Stimulated activated memory B cell treated with anti-CD40 and anti-IgM and Interleukin-4, amounts not matched to agents 10 μg/mL and 1 μg/mL and 100 μg/mL, for 72 hours (primary cell): ENCODE data around the gene NGEF.

Source experiments
- ATAC-seq: fragments of 150-1000 bp; cut with Tn5 transposase; 2 replicates; pipeline ENCODE4 v1.10.0; 2021
- H3K27ac Mint-ChIP-seq: one replicate; pipeline ENCODE4 v1.8.0; 2022; ENCODE audit warnings: mild to moderate bottlenecking, mixed read lengths
- H3K27me3 Mint-ChIP-seq: one replicate; pipeline ENCODE4 v1.8.0; 2022; ENCODE audit warnings: mixed read lengths
- H3K36me3 Mint-ChIP-seq: one replicate; pipeline ENCODE4 v1.8.0; 2022; ENCODE audit warnings: mixed read lengths
- H3K4me1 Mint-ChIP-seq: one replicate; pipeline ENCODE4 v1.8.0; 2022; ENCODE audit warnings: mixed read lengths
- H3K4me3 Mint-ChIP-seq: one replicate; pipeline ENCODE4 v1.8.0; 2022; ENCODE audit warnings: mild to moderate bottlenecking, moderate library complexity, mixed read lengths
- H3K9me3 Mint-ChIP-seq: one replicate; pipeline ENCODE4 v1.8.0; 2022; ENCODE audit warnings: mixed read lengths

The NGEF gene

GRCh38 chr2:232957657-232958090, 55.4 kb downstream of the NGEF start:
- peaks cover 3% of the 10 kb centered on the region for H3K9me3 Mint-ChIP-seq
- H3K27ac Mint-ChIP-seq = peak overlapping the region; percentile 6
- peak; percentile 18 for ATAC-seq
- H3K4me3 Mint-ChIP-seq = no peak overlapping the region
- H3K27me3 Mint-ChIP-seq = no peaks in the 10 kb centered on the region
- peaks cover 48% of the 10 kb centered on the region for H3K4me1 Mint-ChIP-seq
- peaks cover 4% of the 10 kb centered on the region for H3K36me3 Mint-ChIP-seq

GRCh38 chr2:232955856-232956255, 57.2 kb downstream of the NGEF start:
- Mint-ChIP-seq H3K4me1 (peaks cover 48% of the 10 kb centered on the region), H3K27me3 (no peaks in the 10 kb centered on the region), H3K9me3 (peaks cover 3% of the 10 kb centered on the region), H3K27ac (peak overlapping the region; percentile 73), H3K4me3 (peak overlapping the region; percentile 16), H3K36me3 (peaks cover 4% of the 10 kb centered on the region)
- peak; percentile 92 for ATAC-seq

- Mint-ChIP-seq H3K9me3 (peaks cover 3% of the 10 kb centered on the region), H3K27ac (peak overlapping the region; percentile 73), H3K4me1 (peaks cover 48% of the 10 kb centered on the region), H3K36me3 (peaks cover 4% of the 10 kb centered on the region), H3K27me3 (no peaks in the 10 kb centered on the region), H3K4me3 (no peak overlapping the region)
- no peak for ATAC-seq
These were observed 58.4 kb downstream of the NGEF start for GRCh38 chr2:232954691-232955090.

- Mint-ChIP-seq H3K27me3 (no peaks in the 10 kb centered on the region), H3K9me3 (no peaks in the 10 kb centered on the region), H3K4me3 (no peak overlapping the region), H3K36me3 (no peaks in the 10 kb centered on the region), H3K4me1 (peaks cover 28% of the 10 kb centered on the region), H3K27ac (no peak overlapping the region)
- ATAC-seq = no peak
These were observed 61.2 kb downstream of the NGEF start for GRCh38 chr2:232951891-232952290.

GRCh38 chr2:232951181-232951580, 61.9 kb downstream of the NGEF start:
- H3K9me3 Mint-ChIP-seq = no peaks in the 10 kb centered on the region
- H3K4me1 Mint-ChIP-seq = peaks cover 22% of the 10 kb centered on the region
- H3K36me3 Mint-ChIP-seq = no peaks in the 10 kb centered on the region
- H3K4me3 Mint-ChIP-seq = no peak overlapping the region
- no peaks in the 10 kb centered on the region for H3K27me3 Mint-ChIP-seq
- no peak for ATAC-seq
- H3K27ac Mint-ChIP-seq = no peak overlapping the region

- Mint-ChIP-seq H3K4me1 (peaks cover 18% of the 10 kb centered on the region), H3K9me3 (no peaks in the 10 kb centered on the region), H3K36me3 (no peaks in the 10 kb centered on the region), H3K27ac (no peak overlapping the region), H3K4me3 (no peak overlapping the region), H3K27me3 (no peaks in the 10 kb centered on the region)
- no peak for ATAC-seq
These were observed 62.3 kb downstream of the NGEF start for GRCh38 chr2:232950751-232951150.

GRCh38 chr2:232949016-232949415, 64.0 kb downstream of the NGEF start:
- peaks cover under 1% of the 10 kb centered on the region for H3K4me1 Mint-ChIP-seq
- no peak for ATAC-seq
- no peak overlapping the region for H3K4me3 Mint-ChIP-seq
- H3K9me3 Mint-ChIP-seq = no peaks in the 10 kb centered on the region
- no peaks in the 10 kb centered on the region for H3K27me3 Mint-ChIP-seq
- no peaks in the 10 kb centered on the region for H3K36me3 Mint-ChIP-seq
- H3K27ac Mint-ChIP-seq = no peak overlapping the region

- peak overlapping the region; percentile 32 for H3K27ac Mint-ChIP-seq
- H3K9me3 Mint-ChIP-seq = no peaks in the 10 kb centered on the region
- peak; percentile 53 for ATAC-seq
These were observed 70.2 kb downstream of the NGEF start for GRCh38 chr2:232942831-232943230.

GRCh38 chr2:232941912-232942594, 71.0 kb downstream of the NGEF start:
- no peak for ATAC-seq
- Mint-ChIP-seq H3K9me3 (no peaks in the 10 kb centered on the region), H3K36me3 (no peaks in the 10 kb centered on the region), H3K4me3 (no peak overlapping the region), H3K4me1 (peaks cover 11% of the 10 kb centered on the region), H3K27me3 (peaks cover 12% of the 10 kb centered on the region), H3K27ac (no peak overlapping the region)

More at GRCh38 chr2:232942831-232943230, 70.2 kb downstream of the NGEF start:
- Mint-ChIP-seq H3K4me1 (peaks cover 11% of the 10 kb centered on the region), H3K27me3 (peaks cover 12% of the 10 kb centered on the region), H3K36me3 (no peaks in the 10 kb centered on the region), H3K4me3 (no peak overlapping the region)

- no peak for ATAC-seq
- Mint-ChIP-seq H3K4me3 (no peak overlapping the region), H3K27ac (no peak overlapping the region), H3K36me3 (no peaks in the 10 kb centered on the region), H3K4me1 (peaks cover 11% of the 10 kb centered on the region), H3K9me3 (no peaks in the 10 kb centered on the region), H3K27me3 (peaks cover 12% of the 10 kb centered on the region)
These were observed 71.7 kb downstream of the NGEF start for GRCh38 chr2:232941400-232941799.

- Mint-ChIP-seq H3K27ac (no peak overlapping the region), H3K4me3 (no peak overlapping the region)
These were observed 72.3 kb downstream of the NGEF start for GRCh38 chr2:232940724-232941123.

GRCh38 chr2:232937278-232937906, 75.7 kb downstream of the NGEF start:
- Mint-ChIP-seq H3K27ac (no peak overlapping the region), H3K4me3 (no peak overlapping the region), H3K27me3 (peaks cover 22% of the 10 kb centered on the region), H3K4me1 (peaks cover 8% of the 10 kb centered on the region), H3K36me3 (no peaks in the 10 kb centered on the region), H3K9me3 (no peaks in the 10 kb centered on the region)
- ATAC-seq = no peak

More at GRCh38 chr2:232940724-232941123, 72.3 kb downstream of the NGEF start:
- H3K36me3 Mint-ChIP-seq = no peaks in the 10 kb centered on the region
- H3K9me3 Mint-ChIP-seq = no peaks in the 10 kb centered on the region
- peaks cover 12% of the 10 kb centered on the region for H3K27me3 Mint-ChIP-seq
- peaks cover 11% of the 10 kb centered on the region for H3K4me1 Mint-ChIP-seq
- no peak for ATAC-seq

- Mint-ChIP-seq H3K36me3 (no peaks in the 10 kb centered on the region), H3K9me3 (peaks cover 3% of the 10 kb centered on the region), H3K27ac (no peak overlapping the region), H3K27me3 (peaks cover 50% of the 10 kb centered on the region), H3K4me1 (peaks cover 5% of the 10 kb centered on the region), H3K4me3 (no peak overlapping the region)
- ATAC-seq = no peak
These were observed 81.4 kb downstream of the NGEF start for GRCh38 chr2:232931636-232932035.

- ATAC-seq = no peak
- no peaks in the 10 kb centered on the region for H3K36me3 Mint-ChIP-seq
- peaks cover 9% of the 10 kb centered on the region for H3K4me1 Mint-ChIP-seq
- H3K9me3 Mint-ChIP-seq = peaks cover 3% of the 10 kb centered on the region
- H3K27me3 Mint-ChIP-seq = peaks cover 67% of the 10 kb centered on the region
- H3K27ac Mint-ChIP-seq = no peak overlapping the region
- H3K4me3 Mint-ChIP-seq = no peak overlapping the region
These were observed 83.0 kb downstream of the NGEF start for GRCh38 chr2:232930059-232930400.

- H3K27ac Mint-ChIP-seq = no peak overlapping the region
- peaks cover 3% of the 10 kb centered on the region for H3K9me3 Mint-ChIP-seq
- H3K4me3 Mint-ChIP-seq = peak overlapping the region; percentile 38
- ATAC-seq = no peak
- peaks cover 72% of the 10 kb centered on the region for H3K27me3 Mint-ChIP-seq
- no peaks in the 10 kb centered on the region for H3K36me3 Mint-ChIP-seq
- peaks cover 9% of the 10 kb centered on the region for H3K4me1 Mint-ChIP-seq
These were observed 83.6 kb downstream of the NGEF start for GRCh38 chr2:232929303-232930058.
